Measurements from ENCODE around the gene TSC22D2. TPM values are rescaled to one million over a fixed set of nuclear protein-coding genes. Genes with fewer than 3 reads are reported as not detected.
A peak's percentile ranks its signal among the peaks of the same experiment; 100 is the strongest.

Gene TSC22D2
- total and polyA plus RNA-seq, 12 donors = 11.8 to 73.1 (median 28.7) TPM

GRCh38 chr3:150412561-150413231 lies 4.6 kb downstream of the TSC22D2 start:
- ATAC-seq (no peak), DNase-seq (no peak)
- H3K4me1 ChIP-seq = peaks cover 5 to 66% (median 51%) of the 10 kb centered on the region in 9 donors
- H3K9me3 ChIP-seq = no peaks in the 10 kb centered on the region
- no peaks in the 10 kb centered on the region for H3K27me3 ChIP-seq
- 3 to 4% methylated on average over 5 of the region's 5 CpGs for WGBS, 2 donors
- intact Hi-C loops (cut with DNase I) = loop anchor here in 9 of 10 donors (5.0 to 10.0 kb wide), 13 partner anchors 35 to 448 kb away; no protein-coding TSS in a partner anchor
- peaks cover 0 to 30% (median 0%) of the 10 kb centered on the region in 9 donors for H3K36me3 ChIP-seq
- no peak for TF ChIP-seq CTCF (IDR thresholded peaks at IDR 0.05)
- H3K27ac ChIP-seq = peak overlapping the region in 5 of 10 donors; percentile 4 to 100 (median 99)
- peak overlapping the region; percentile 78 to 92 (median 86) for H3K4me3 ChIP-seq

- ATAC-seq = peak in 4 of 8 donors; percentile 26 to 60 (median 42)
- Histone ChIP-seq H3K27ac (peak overlapping the region in 4 of 10 donors; percentile 1 to 32 (median 15)), H3K4me3 (peak overlapping the region in 7 of 10 donors; percentile 19 to 92 (median 85)), H3K4me1 (peaks cover 8 to 80% (median 66%) of the 10 kb centered on the region in 9 donors), H3K9me3 (no peaks in the 10 kb centered on the region), H3K36me3 (peaks cover 0 to 32% (median 0%) of the 10 kb centered on the region in 9 donors), H3K27me3 (no peaks in the 10 kb centered on the region)
- no peak for TF ChIP-seq CTCF (IDR thresholded peaks at IDR 0.05)
- DNase-seq = peak in 1 of 2 donors; percentile 44
- 4 to 12% methylated on average over 3 of the region's 3 CpGs for WGBS, 2 donors
- intact Hi-C loops (cut with DNase I) = loop anchor here in 9 of 10 donors (2.0 to 10.0 kb wide), 14 partner anchors 33 to 449 kb away; no protein-coding TSS in a partner anchor
Observed at GRCh38 chr3:150414258-150414657, 6.2 kb downstream of the TSC22D2 start.

- Histone ChIP-seq H3K9me3 (no peaks in the 10 kb centered on the region), H3K27me3 (no peaks in the 10 kb centered on the region), H3K36me3 (peaks cover 0 to 32% (median 0%) of the 10 kb centered on the region in 9 donors), H3K4me1 (peaks cover 11 to 88% (median 73%) of the 10 kb centered on the region in 9 donors), H3K27ac (peak overlapping the region in 3 of 10 donors; percentile 1 to 32 (median 5)), H3K4me3 (peak overlapping the region in 6 of 10 donors; percentile 19 to 92 (median 86))
- intact Hi-C loops (cut with DNase I) = loop anchor here in 9 of 10 donors (2.0 to 10.0 kb wide), 14 partner anchors 32 to 450 kb away; no protein-coding TSS in a partner anchor
- DNase-seq (no peak), ATAC-seq (no peak)
- WGBS, 2 donors = 37 to 48% methylated on average over 5 of the region's 5 CpGs
- no peak for TF ChIP-seq CTCF (IDR thresholded peaks at IDR 0.05)
Observed at GRCh38 chr3:150414959-150415358, 6.9 kb downstream of the TSC22D2 start.

- H3K36me3 ChIP-seq = peaks cover 0 to 26% (median 0%) of the 10 kb centered on the region in 9 donors
- WGBS, 2 donors = 18 to 31% methylated on average over 1 of the region's 1 CpG
- peak in 1 of 8 donors; percentile 39 for ATAC-seq
- H3K4me3 ChIP-seq = no peak overlapping the region
- H3K27me3 ChIP-seq = no peaks in the 10 kb centered on the region
- intact Hi-C loops (cut with DNase I) = loop anchor here in 5 of 10 donors (5.0 to 10.0 kb wide), 7 partner anchors 46 to 454 kb away; no protein-coding TSS in a partner anchor
- no peaks in the 10 kb centered on the region for H3K9me3 ChIP-seq
- TF ChIP-seq CTCF (IDR thresholded peaks at IDR 0.05) = no peak
- DNase-seq = no peak
- peak overlapping the region in 2 of 10 donors; percentile 15 to 25 for H3K27ac ChIP-seq
- H3K4me1 ChIP-seq = peaks cover 16 to 98% (median 78%) of the 10 kb centered on the region in 9 donors
Observed at GRCh38 chr3:150419076-150419868, 11.2 kb downstream of the TSC22D2 start.
